A549 (cell line): Measurements from ENCODE around the gene TACSTD2. TPM values are rescaled to one million over a fixed set of nuclear protein-coding genes. Genes with fewer than 3 reads are reported as not detected.

ENCODE experiments used
- ATAC-seq, 2 experiments: fragments of 200-7000 bp in 1 of 2; fragments of >200 bp in 1 of 2; cut with Nextera tagmentation in 1 of 2; cut with Tn5 transposase in 1 of 2; 3 replicates each; pipeline versions ENCODE4 v1.8.0 to v1.9.1; 2018 to 2020; ENCODE audit warnings: mild to moderate bottlenecking in 1 of 2, moderate library complexity in 1 of 2
- CTCF ChIA-PET: fragments of 300-600 bp; sonication (Branson Sonifier 250); formaldehyde crosslinking; extraction: SDS; loops from one replicate; lab custom pipeline; 2021; ENCODE audit warnings: antibody characterized with exemption, inconsistent platforms; lab: Yijun Ruan, JAX
- POLR2A ChIA-PET: fragments of 350-600 bp; formaldehyde crosslinking; extraction: SDS; loops from one replicate; lab custom pipeline; 2021; ENCODE audit warnings: antibody characterized with exemption, inconsistent platforms; lab: Yijun Ruan, JAX
- DNase-seq, 2 experiments: peaks; one replicate each; pipeline versions ENCODE4 v3.0.0 to v3.0.0-alpha.2; 2011 to 2016; ENCODE audit warnings: low read depth in 1 of 2, low spot score in 1 of 2
- FAIRE-seq: peaks from 2 replicates; lab custom pipeline; 2011; peaks lifted over from hg19 to GRCh38; lab: Jason Lieb, UNC
- H3K27ac ChIP-seq, 2 experiments: fragments of >200 bp; sonication (Bioruptor Twin); formaldehyde crosslinking; 3 replicates each; pipeline ENCODE4 v1.5.1; 2016 to 2017
- H3K4me1 ChIP-seq: fragments of >200 bp; sonication (Bioruptor Twin); formaldehyde crosslinking; 3 replicates; pipeline ENCODE4 v1.6.1; 2016
- H3K4me2 ChIP-seq: fragments of >200 bp; sonication (Bioruptor Twin); formaldehyde crosslinking; 3 replicates; pipeline ENCODE4 v1.6.1; 2016
- H3K4me3 ChIP-seq: fragments of >200 bp; sonication (Bioruptor Twin); formaldehyde crosslinking; 3 replicates; pipeline ENCODE4 v1.5.1; 2016
- H3K9me3 ChIP-seq: fragments of >200 bp; sonication (Bioruptor Twin); formaldehyde crosslinking; 3 replicates; pipeline ENCODE4 v1.6.1; 2016
- CHD2 ChIP-seq: fragments of 150-350 bp; IDR thresholded peaks from 2 replicates; pipeline ENCODE4 v1.6.1; 2014; ENCODE audit warnings: low read length; ENCODE audit not compliant: partially characterized antibody
- CHD4 ChIP-seq: fragments of 200-600 bp; sonication (generic); IDR thresholded peaks from 2 replicates; pipeline ENCODE4 v1.6.1; 2016; ENCODE audit warnings: antibody characterized with exemption, mild to moderate bottlenecking, borderline replicate concordance
- CTCF ChIP-seq: fragments of >200 bp; sonication (Bioruptor Twin); formaldehyde crosslinking; IDR thresholded peaks from 3 replicates; pipeline ENCODE4 v1.5.1; 2016
- E2F6 ChIP-seq: IDR thresholded peaks from 2 replicates; pipeline ENCODE4 v1.6.1; 2012; ENCODE audit warnings: low read depth, borderline replicate concordance
- EHMT2 ChIP-seq: fragments of 200-600 bp; sonication (generic); IDR thresholded peaks from 2 replicates; pipeline ENCODE4 v1.6.1; 2016; ENCODE audit warnings: antibody characterized with exemption, low read depth, mild to moderate bottlenecking, moderate library complexity
- EP300 ChIP-seq, 2 experiments: fragments of >200 bp; sonication (Bioruptor Twin); formaldehyde crosslinking; IDR thresholded peaks; 2 replicates in 1 of 2; 3 replicates in 1 of 2; pipeline ENCODE4 v1.6.1; 2016 to 2017
- FOSB ChIP-seq: fragments of 250-450 bp; sonication (Bioruptor Pico); IDR thresholded peaks from 2 replicates; pipeline ENCODE4 v1.5.0; 2020; ENCODE audit warnings: mild to moderate bottlenecking, moderate library complexity
- HEYL ChIP-seq: fragments of 250-450 bp; sonication (Bioruptor Pico); IDR thresholded peaks from 2 replicates; pipeline ENCODE4 v1.8.0; 2021; ENCODE audit warnings: mild to moderate bottlenecking, moderate library complexity
- HMGXB4 ChIP-seq: fragments of 250-450 bp; sonication (Bioruptor Pico); IDR thresholded peaks from 2 replicates; pipeline ENCODE4 v1.5.0; 2021; ENCODE audit warnings: mild to moderate bottlenecking, moderate library complexity, borderline replicate concordance
- HOXA7 ChIP-seq: fragments of 250-450 bp; sonication (Bioruptor Pico); IDR thresholded peaks from 2 replicates; pipeline ENCODE4 v1.5.0; 2020; ENCODE audit warnings: mild to moderate bottlenecking, moderate library complexity
- HOXB13 ChIP-seq: fragments of 250-450 bp; sonication (Bioruptor Pico); IDR thresholded peaks from 2 replicates; pipeline ENCODE4 v1.5.0; 2020; ENCODE audit warnings: low read depth, mild to moderate bottlenecking, moderate library complexity
- HOXB5 ChIP-seq: fragments of 250-450 bp; sonication (Bioruptor Pico); IDR thresholded peaks from 2 replicates; pipeline ENCODE4 v1.5.0; 2020; ENCODE audit warnings: mild to moderate bottlenecking, moderate library complexity
- JUN ChIP-seq, 2 experiments: fragments of >200 bp; sonication (Bioruptor Twin); formaldehyde crosslinking; IDR thresholded peaks; 2 replicates in 1 of 2; 3 replicates in 1 of 2; pipeline ENCODE4 v1.6.1; 2016 to 2017
- JUNB ChIP-seq: fragments of >200 bp; sonication (Bioruptor Twin); formaldehyde crosslinking; IDR thresholded peaks from 2 replicates; pipeline ENCODE4 v1.6.1; 2016
- KDM1A ChIP-seq: fragments of 200-600 bp; sonication (generic); IDR thresholded peaks from 2 replicates; pipeline ENCODE4 v1.6.1; 2016; ENCODE audit warnings: low read depth, mild to moderate bottlenecking
- MAFK ChIP-seq: fragments of 450-650 bp; IDR thresholded peaks from 2 replicates; pipeline ENCODE4 v1.6.1; 2014; ENCODE audit not compliant: partially characterized antibody
- MAZ ChIP-seq: fragments of 150-350 bp; IDR thresholded peaks from 2 replicates; pipeline ENCODE4 v1.6.1; 2014; ENCODE audit warnings: antibody characterized with exemption, low read depth, low read length, borderline replicate concordance
- MYC ChIP-seq: IDR thresholded peaks from 2 replicates; pipeline ENCODE4 v1.6.1; 2012; ENCODE audit warnings: mild to moderate bottlenecking, inconsistent platforms, low read length, improper control_type of control experiment, borderline replicate concordance
- NFE2L2 ChIP-seq: fragments of 150-350 bp; conservative IDR thresholded peaks from 2 replicates; pipeline ENCODE4 v1.6.1; 2014; ENCODE audit warnings: low read length
- NR3C1 ChIP-seq: fragments of >200 bp; sonication (Bioruptor Twin); formaldehyde crosslinking; IDR thresholded peaks from 3 replicates; pipeline ENCODE4 v1.6.1; 2017
- PHF8 ChIP-seq: fragments of 200-600 bp; sonication (generic); IDR thresholded peaks from 2 replicates; pipeline ENCODE4 v1.6.1; 2016; ENCODE audit warnings: low read depth, mild to moderate bottlenecking, antibody characterized with exemption, moderate library complexity, borderline replicate concordance
- POLR2A ChIP-seq: IDR thresholded peaks from 2 replicates; pipeline ENCODE4 v1.6.1; 2012; ENCODE audit warnings: mild to moderate bottlenecking, low read length
- RFX5 ChIP-seq: fragments of 450-650 bp; IDR thresholded peaks from 2 replicates; pipeline ENCODE4 v1.7.1; 2014; ENCODE audit warnings: antibody characterized with exemption, mild to moderate bottlenecking, moderate library complexity
- SREBF2 ChIP-seq: fragments of 450-650 bp; IDR thresholded peaks from 2 replicates; pipeline ENCODE4 v1.6.1; 2014; ENCODE audit warnings: mild to moderate bottlenecking, moderate library complexity
- TFCP2L1 ChIP-seq: fragments of 250-450 bp; sonication (Bioruptor Pico); IDR thresholded peaks from 2 replicates; pipeline ENCODE4 v1.5.0; 2021; ENCODE audit warnings: mild to moderate bottlenecking
- TP53 ChIP-seq: fragments of 250-450 bp; sonication (Bioruptor Pico); IDR thresholded peaks from 2 replicates; pipeline ENCODE4 v1.5.0; 2021; ENCODE audit warnings: mild to moderate bottlenecking, moderate library complexity
- USF2 ChIP-seq: fragments of 450-650 bp; IDR thresholded peaks from 2 replicates; pipeline ENCODE4 v1.6.1; 2014; ENCODE audit warnings: antibody characterized with exemption
- ZC3H11A ChIP-seq: fragments of 450-650 bp; IDR thresholded peaks from 2 replicates; pipeline ENCODE4 v1.6.1; 2014; ENCODE audit warnings: antibody characterized with exemption, mild to moderate bottlenecking
- whole genome bisulfite sequencing: methylation state at CpG from one replicate; pipeline ENCODE4 v1.1.6; 2017; ENCODE audit errors: missing lambda C conversion rate; 5-methylcytosine and 5-hydroxymethylcytosine counted together
- polyA plus RNA-seq, 4 experiments: library from polyadenylated mRNA; depleted of rRNA in 3 of 4; stranded (reverse); fragments of >200 nt; fragmentation: RNase III in 1 of 4; extraction: RNeasy Plus Mini Kit Qiagen cat#74134 plus additional on column Dnase treatment in 1 of 4; gene quantifications; 2 replicates in 3 of 4; 3 replicates in 1 of 4; pipeline ENCODE4 v1.2.3, GENCODE V29; 2011 to 2017
- TF ChIP-seq, protein P1 (sequence below): fragments of 250-450 bp; sonication (Bioruptor Pico); IDR thresholded peaks from 2 replicates; pipeline ENCODE4 v1.5.0; 2020; ENCODE audit warnings: low read depth, mild to moderate bottlenecking, moderate library complexity
- TF ChIP-seq, protein P2 (sequence below): fragments of 150-350 bp; IDR thresholded peaks from 2 replicates; pipeline ENCODE4 v1.6.1; 2014; ENCODE audit warnings: low read depth, mild to moderate bottlenecking, low read length
- TF ChIP-seq, protein P3 (sequence below): IDR thresholded peaks from 2 replicates; pipeline ENCODE4 v1.6.1; 2012

TACSTD2 gene
- polyA plus RNA-seq, 2 of the 4 experiments (the other 2 are of a cell fraction), result not detected

- no peak overlapping the region for H3K27ac ChIP-seq
- no peak overlapping the region for H3K4me3 ChIP-seq
- H3K9me3 ChIP-seq, result no peaks in the 10 kb centered on the region
- FAIRE-seq, result no peak
- 96% methylated on average over 1 of the region's 1 CpG for WGBS
- TF ChIP-seq TFCP2L1 (no peak), HOXB13 (no peak), EP300 (IDR thresholded peaks at IDR 0.05) (no peak), TP53 (CRISPR knock-in tag) (no peak), HMGXB4 (CRISPR knock-in tag) (no peak), EHMT2 (no peak), SREBF2 (no peak), RFX5 (no peak), USF2 (no peak), MAZ (no peak), MAFK (no peak), E2F6 (no peak), CHD2 (no peak), PHF8 (no peak), MYC (no peak), HOXA7 (CRISPR knock-in tag) (no peak)
- TF ChIP-seq, protein P1, sequence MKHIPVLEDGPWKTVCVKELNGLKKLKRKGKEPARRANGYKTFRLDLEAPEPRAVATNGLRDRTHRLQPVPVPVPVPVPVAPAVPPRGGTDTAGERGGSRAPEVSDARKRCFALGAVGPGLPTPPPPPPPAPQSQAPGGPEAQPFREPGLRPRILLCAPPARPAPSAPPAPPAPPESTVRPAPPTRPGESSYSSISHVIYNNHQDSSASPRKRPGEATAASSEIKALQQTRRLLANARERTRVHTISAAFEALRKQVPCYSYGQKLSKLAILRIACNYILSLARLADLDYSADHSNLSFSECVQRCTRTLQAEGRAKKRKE, result no peak
- TF ChIP-seq, protein P2, sequence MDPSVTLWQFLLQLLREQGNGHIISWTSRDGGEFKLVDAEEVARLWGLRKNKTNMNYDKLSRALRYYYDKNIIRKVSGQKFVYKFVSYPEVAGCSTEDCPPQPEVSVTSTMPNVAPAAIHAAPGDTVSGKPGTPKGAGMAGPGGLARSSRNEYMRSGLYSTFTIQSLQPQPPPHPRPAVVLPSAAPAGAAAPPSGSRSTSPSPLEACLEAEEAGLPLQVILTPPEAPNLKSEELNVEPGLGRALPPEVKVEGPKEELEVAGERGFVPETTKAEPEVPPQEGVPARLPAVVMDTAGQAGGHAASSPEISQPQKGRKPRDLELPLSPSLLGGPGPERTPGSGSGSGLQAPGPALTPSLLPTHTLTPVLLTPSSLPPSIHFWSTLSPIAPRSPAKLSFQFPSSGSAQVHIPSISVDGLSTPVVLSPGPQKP, result no peak
- TF ChIP-seq, all 56 proteins: peak for 0
- Histone ChIP-seq H3K4me2 (no peak overlapping the region), H3K4me1 (no peaks in the 10 kb centered on the region)
- POLR2A ChIA-PET, result no interaction called here
- DNase-seq, result no peak
- CTCF ChIA-PET, result no interaction called here
- ATAC-seq, result no peak
Observed at GRCh38 chr1:58529284-58529683, 47.8 kb downstream of the TACSTD2 start.

GRCh38 chr1:58528518-58528917 is 48.5 kb downstream of the TACSTD2 start:
- DNase-seq, result no peak
- TF ChIP-seq JUN (IDR thresholded peaks at IDR 0.05) (no peak), JUNB (no peak), KDM1A (no peak), TP53 (CRISPR knock-in tag) (no peak), CTCF (no peak), EHMT2 (no peak), NR3C1 (no peak), POLR2A (no peak), NFE2L2 (no peak), CHD2 (no peak), HEYL (CRISPR knock-in tag) (no peak), HOXA7 (CRISPR knock-in tag) (no peak), FOSB (CRISPR knock-in tag) (no peak), ZC3H11A (no peak), EP300 (IDR thresholded peaks at IDR 0.05) (no peak), HOXB5 (CRISPR knock-in tag) (no peak), CHD4 (no peak)
- TF ChIP-seq, protein P3, sequence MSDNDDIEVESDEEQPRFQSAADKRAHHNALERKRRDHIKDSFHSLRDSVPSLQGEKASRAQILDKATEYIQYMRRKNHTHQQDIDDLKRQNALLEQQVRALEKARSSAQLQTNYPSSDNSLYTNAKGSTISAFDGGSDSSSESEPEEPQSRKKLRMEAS, result no peak
- TF ChIP-seq, all 56 proteins: peak for 0
- no peak for FAIRE-seq
- Histone ChIP-seq H3K4me3 (no peak overlapping the region), H3K4me2 (no peak overlapping the region), H3K9me3 (no peaks in the 10 kb centered on the region), H3K27ac (no peak overlapping the region), H3K4me1 (no peaks in the 10 kb centered on the region)
- POLR2A ChIA-PET, result no interaction called here
- 80% methylated on average over 3 of the region's 3 CpGs for WGBS
- ATAC-seq, result no peak
- CTCF ChIA-PET, result interaction anchor here (1.4 to 5.3 kb wide), 3 partner anchors 11 to 124 kb away, joined by 3 to 29 read pairs (median 15); no protein-coding TSS in a partner anchor
